ENCODE results near the gene DGKZ. TPM values are rescaled to one million over a fixed set of nuclear protein-coding genes. Genes with fewer than 3 reads are reported as not detected.

Gene DGKZ
- total and polyA plus RNA-seq, 2 experiments from 2014 or later = 21.4 to 62.7 TPM

- peak overlapping the region; percentile 74 for H3K9ac ChIP-seq
- H4K20me1 ChIP-seq (ENCODE audit: insufficient read depth) = no peaks in the 10 kb centered on the region
- TF ChIP-seq EZH2phosphoT487 (IDR thresholded peaks at IDR 0.05; ENCODE audit: insufficient read depth, low read depth) = no peak
- no peak for TF ChIP-seq EZH2 (IDR thresholded peaks at IDR 0.05; ENCODE audit: insufficient read depth, poor library complexity, severe bottlenecking)
- no peaks in the 10 kb centered on the region for H3K9me2 ChIP-seq (ENCODE audit: insufficient read depth)
- no peak overlapping the region for H3K4me3 ChIP-seq
- no peaks in the 10 kb centered on the region for H3K36me3 ChIP-seq (ENCODE audit: low read depth)
- in situ Hi-C loops (cut with MboI) = no loop called here
- H3F3A ChIP-seq (ENCODE audit: insufficient read depth) = peaks cover 12% of the 10 kb centered on the region; the same call in 1 of the 2 replicates
- WGBS, 2 experiments (ENCODE audit: low coverage in 1 of 2, low lambda C conversion rate in 2 of 2, missing lambda C conversion rate in 2 of 2) = 78 to 79% methylated on average over 9 of the region's 9 CpGs
- no peaks in the 10 kb centered on the region for H3K27me3 ChIP-seq (replicated peaks; ENCODE audit: insufficient read depth)
- peak overlapping the region; percentile 36 for H3K4me2 ChIP-seq (ENCODE audit: unreplicated experiment)
- no peak overlapping the region for H2AFZ ChIP-seq
- H3K4me1 ChIP-seq (ENCODE audit: insufficient read depth) = peaks cover 32% of the 10 kb centered on the region
- DNase-seq = peak; percentile 73
- peak overlapping the region; percentile 65 for H3K27ac ChIP-seq
- peaks cover 55% of the 10 kb centered on the region for H3K79me2 ChIP-seq (ENCODE audit: insufficient read depth)
- H3K9me3 ChIP-seq (ENCODE audit: low read depth) = no peaks in the 10 kb centered on the region
Observed at GRCh38 chr11:46363031-46363407, 15.8 kb downstream of the DGKZ start.

- no peaks in the 10 kb centered on the region for H4K20me1 ChIP-seq (ENCODE audit: insufficient read depth)
Observed at GRCh38 chr11:46363455-46364005, 16.3 kb downstream of the DGKZ start.

GRCh38 chr11:46364056-46364455, 16.8 kb downstream of the DGKZ start:
- 55% methylated on average over 9 of the region's 9 CpGs for WGBS, 2 experiments (ENCODE audit: low coverage in 1 of 2, low lambda C conversion rate in 2 of 2, missing lambda C conversion rate in 2 of 2)
- peak overlapping the region; percentile 65 for H3K27ac ChIP-seq

More at GRCh38 chr11:46363455-46364005, 16.3 kb downstream of the DGKZ start:
- DNase-seq = peak; percentile 72
- H3K4me1 ChIP-seq (ENCODE audit: insufficient read depth) = peaks cover 32% of the 10 kb centered on the region
- H3K27me3 ChIP-seq (replicated peaks; ENCODE audit: insufficient read depth) = no peaks in the 10 kb centered on the region
- peak overlapping the region; percentile 36 for H3K4me2 ChIP-seq (ENCODE audit: unreplicated experiment)
- peaks cover 49% of the 10 kb centered on the region for H3K79me2 ChIP-seq (ENCODE audit: insufficient read depth)
- no peaks in the 10 kb centered on the region for H3K9me2 ChIP-seq (ENCODE audit: insufficient read depth)
- no peaks in the 10 kb centered on the region for H3K36me3 ChIP-seq (ENCODE audit: low read depth)
- H3K27ac ChIP-seq = peak overlapping the region; percentile 65
- in situ Hi-C loops (cut with MboI) = no loop called here
- peaks cover 12% of the 10 kb centered on the region; the same call in 1 of the 2 replicates for H3F3A ChIP-seq (ENCODE audit: insufficient read depth)
- peak overlapping the region; percentile 74 for H3K9ac ChIP-seq
- no peak for TF ChIP-seq EZH2phosphoT487 (IDR thresholded peaks at IDR 0.05; ENCODE audit: insufficient read depth, low read depth)
- no peak for TF ChIP-seq EZH2 (IDR thresholded peaks at IDR 0.05; ENCODE audit: insufficient read depth, poor library complexity, severe bottlenecking)
- no peak overlapping the region for H3K4me3 ChIP-seq
- H3K9me3 ChIP-seq (ENCODE audit: low read depth) = no peaks in the 10 kb centered on the region
- WGBS, 2 experiments (ENCODE audit: low coverage in 1 of 2, low lambda C conversion rate in 2 of 2, missing lambda C conversion rate in 2 of 2) = 75 to 77% methylated on average over 21 of the region's 21 CpGs
- H2AFZ ChIP-seq = no peak overlapping the region

GRCh38 chr11:46364791-46365190, 17.5 kb downstream of the DGKZ start:
- H3F3A ChIP-seq (ENCODE audit: insufficient read depth) = peaks cover 12% of the 10 kb centered on the region; the same call in 1 of the 2 replicates
- H3K4me2 ChIP-seq (ENCODE audit: unreplicated experiment) = no peak overlapping the region
- H3K36me3 ChIP-seq (ENCODE audit: low read depth) = no peaks in the 10 kb centered on the region
- H3K9me3 ChIP-seq (ENCODE audit: low read depth) = no peaks in the 10 kb centered on the region
- H3K9ac ChIP-seq = no peak overlapping the region
- H4K20me1 ChIP-seq (ENCODE audit: insufficient read depth) = no peaks in the 10 kb centered on the region
- H3K9me2 ChIP-seq (ENCODE audit: insufficient read depth) = no peaks in the 10 kb centered on the region
- H2AFZ ChIP-seq = no peak overlapping the region
- no peak for TF ChIP-seq EZH2phosphoT487 (IDR thresholded peaks at IDR 0.05; ENCODE audit: insufficient read depth, low read depth)
- no peak for TF ChIP-seq EZH2 (IDR thresholded peaks at IDR 0.05; ENCODE audit: insufficient read depth, poor library complexity, severe bottlenecking)
- peaks cover 32% of the 10 kb centered on the region for H3K4me1 ChIP-seq (ENCODE audit: insufficient read depth)
- in situ Hi-C loops (cut with MboI) = no loop called here
- no peaks in the 10 kb centered on the region for H3K27me3 ChIP-seq (replicated peaks; ENCODE audit: insufficient read depth)
- DNase-seq = no peak
- WGBS, 2 experiments (ENCODE audit: low coverage in 1 of 2, low lambda C conversion rate in 2 of 2, missing lambda C conversion rate in 2 of 2) = 70 to 79% methylated on average over 3 of the region's 3 CpGs
- peaks cover 42% of the 10 kb centered on the region for H3K79me2 ChIP-seq (ENCODE audit: insufficient read depth)
- no peak overlapping the region for H3K4me3 ChIP-seq
- no peak overlapping the region for H3K27ac ChIP-seq

More at GRCh38 chr11:46364056-46364455, 16.8 kb downstream of the DGKZ start:
- no peaks in the 10 kb centered on the region for H4K20me1 ChIP-seq (ENCODE audit: insufficient read depth)
- H3K9me3 ChIP-seq (ENCODE audit: low read depth) = no peaks in the 10 kb centered on the region
- peaks cover 12% of the 10 kb centered on the region; the same call in 1 of the 2 replicates for H3F3A ChIP-seq (ENCODE audit: insufficient read depth)
- H3K9me2 ChIP-seq (ENCODE audit: insufficient read depth) = no peaks in the 10 kb centered on the region
- peak; percentile 54 for DNase-seq
- peak overlapping the region; percentile 74 for H3K9ac ChIP-seq
- in situ Hi-C loops (cut with MboI) = no loop called here
- TF ChIP-seq EZH2 (IDR thresholded peaks at IDR 0.05; ENCODE audit: insufficient read depth, poor library complexity, severe bottlenecking) (no peak), EZH2phosphoT487 (IDR thresholded peaks at IDR 0.05; ENCODE audit: insufficient read depth, low read depth) (no peak)
- no peaks in the 10 kb centered on the region for H3K27me3 ChIP-seq (replicated peaks; ENCODE audit: insufficient read depth)
- H3K4me3 ChIP-seq = no peak overlapping the region
- no peak overlapping the region for H2AFZ ChIP-seq
- H3K4me2 ChIP-seq (ENCODE audit: unreplicated experiment) = no peak overlapping the region
- peaks cover 32% of the 10 kb centered on the region for H3K4me1 ChIP-seq (ENCODE audit: insufficient read depth)
- no peaks in the 10 kb centered on the region for H3K36me3 ChIP-seq (ENCODE audit: low read depth)
- H3K79me2 ChIP-seq (ENCODE audit: insufficient read depth) = peaks cover 44% of the 10 kb centered on the region

All from GM23248 (cell line).